ENCODE data around the gene TERT. TPM values are rescaled to one million over a fixed set of nuclear protein-coding genes. Genes with fewer than 3 reads are reported as not detected.

TERT gene
- total and polyA plus RNA-seq, 10 of the 15 experiments (the other 5 are each of a cell fraction or from before 2014, with no cell fraction given), result 0.08 to 21.5 (median 5.0) TPM

DNA sequence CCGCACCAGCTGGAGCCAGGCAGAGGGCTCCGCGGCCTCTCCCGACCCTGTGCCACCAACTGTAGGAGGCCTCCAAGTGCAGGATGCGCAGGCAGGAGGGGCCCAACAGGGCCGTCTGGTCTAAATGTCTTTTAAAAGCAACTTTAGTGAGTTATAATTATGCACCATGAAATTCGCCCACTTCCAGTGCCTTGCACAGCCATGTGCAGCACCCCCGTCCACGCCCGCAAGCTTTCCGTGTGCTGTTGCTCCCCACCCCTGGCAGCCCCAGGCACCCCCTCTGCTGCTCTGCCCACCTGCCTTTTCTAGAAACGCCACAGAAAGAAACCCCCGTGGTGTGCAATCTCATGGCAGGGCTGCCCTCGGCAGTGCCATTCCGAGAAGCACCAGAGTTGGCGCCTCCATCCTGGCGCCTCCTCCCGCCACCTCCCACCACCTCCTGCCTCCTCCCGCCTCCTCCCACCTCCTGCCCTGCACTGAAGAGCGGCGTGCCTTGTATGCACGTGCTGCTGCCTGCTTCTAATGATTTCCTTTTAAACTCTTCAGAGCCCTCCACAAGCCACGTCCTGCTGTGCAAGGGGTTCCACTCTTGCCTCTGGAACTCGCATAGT lies 77.2 kb downstream of the TERT start:
- intact Hi-C loops (cut with micrococcal nuclease; ENCODE audit: unreplicated experiment) (no loop called here), in situ Hi-C loops (cut with MboI) (no loop called here)
- H3K36me3 ChIP-seq (ENCODE audit: control insufficient read depth in 2 of 2, insufficient read depth in 2 of 2, low read length in 1 of 2), result no peaks in the 10 kb centered on the region
- H3K4me3 ChIP-seq, result no peak overlapping the region
- no peak overlapping the region for H3K9ac ChIP-seq (ENCODE audit: control insufficient read depth, insufficient read depth, low read length)
- ChIA-PET RAD21 (ENCODE audit: unreplicated experiment) (no interaction called here), POLR2A (no interaction called here), SMC1A (ENCODE audit: uncharacterized antibody, unreplicated experiment) (no interaction called here), CTCF (no interaction called here)
- DNase-seq (ENCODE audit: low read depth, low spot score) (no peak), FAIRE-seq (no peak), ATAC-seq (no peak)
- no peak overlapping the region for H3K27ac ChIP-seq (ENCODE audit: control insufficient read depth, insufficient read depth)
- no peaks in the 10 kb centered on the region for H3K79me2 ChIP-seq (ENCODE audit: control insufficient read depth, insufficient read depth, low read length)
- no peaks in the 10 kb centered on the region; a peak in 1 of 4 replicates for H3K27me3 ChIP-seq (replicated peaks in 1 of 2; ENCODE audit: control insufficient read depth in 2 of 2, insufficient read depth in 2 of 2, low read length in 1 of 2)
- BruUV-seq (replicated peaks), result no TSS peak
- no peaks in the 10 kb centered on the region for H3K4me1 ChIP-seq (ENCODE audit: control insufficient read depth, insufficient read depth, low read length)
- H2AFZ ChIP-seq (ENCODE audit: control insufficient read depth, low read depth, low read length), result no peak overlapping the region
- H3K4me2 ChIP-seq (ENCODE audit: control insufficient read depth, insufficient read depth), result no peak overlapping the region
- H3K9me3 ChIP-seq (replicated peaks; ENCODE audit: control insufficient read depth, insufficient read depth, low read length), result no peaks in the 10 kb centered on the region; the same call in 2 of the 3 replicates
- H4K20me1 ChIP-seq (ENCODE audit: control insufficient read depth, insufficient read depth), result no peaks in the 10 kb centered on the region
- 59% methylated on average over 19 of the region's 24 CpGs for WGBS (ENCODE audit: insufficient coverage, insufficient replicate concordance, low lambda C conversion rate, missing lambda C conversion rate)
- TF ChIP-seq, protein P1, sequence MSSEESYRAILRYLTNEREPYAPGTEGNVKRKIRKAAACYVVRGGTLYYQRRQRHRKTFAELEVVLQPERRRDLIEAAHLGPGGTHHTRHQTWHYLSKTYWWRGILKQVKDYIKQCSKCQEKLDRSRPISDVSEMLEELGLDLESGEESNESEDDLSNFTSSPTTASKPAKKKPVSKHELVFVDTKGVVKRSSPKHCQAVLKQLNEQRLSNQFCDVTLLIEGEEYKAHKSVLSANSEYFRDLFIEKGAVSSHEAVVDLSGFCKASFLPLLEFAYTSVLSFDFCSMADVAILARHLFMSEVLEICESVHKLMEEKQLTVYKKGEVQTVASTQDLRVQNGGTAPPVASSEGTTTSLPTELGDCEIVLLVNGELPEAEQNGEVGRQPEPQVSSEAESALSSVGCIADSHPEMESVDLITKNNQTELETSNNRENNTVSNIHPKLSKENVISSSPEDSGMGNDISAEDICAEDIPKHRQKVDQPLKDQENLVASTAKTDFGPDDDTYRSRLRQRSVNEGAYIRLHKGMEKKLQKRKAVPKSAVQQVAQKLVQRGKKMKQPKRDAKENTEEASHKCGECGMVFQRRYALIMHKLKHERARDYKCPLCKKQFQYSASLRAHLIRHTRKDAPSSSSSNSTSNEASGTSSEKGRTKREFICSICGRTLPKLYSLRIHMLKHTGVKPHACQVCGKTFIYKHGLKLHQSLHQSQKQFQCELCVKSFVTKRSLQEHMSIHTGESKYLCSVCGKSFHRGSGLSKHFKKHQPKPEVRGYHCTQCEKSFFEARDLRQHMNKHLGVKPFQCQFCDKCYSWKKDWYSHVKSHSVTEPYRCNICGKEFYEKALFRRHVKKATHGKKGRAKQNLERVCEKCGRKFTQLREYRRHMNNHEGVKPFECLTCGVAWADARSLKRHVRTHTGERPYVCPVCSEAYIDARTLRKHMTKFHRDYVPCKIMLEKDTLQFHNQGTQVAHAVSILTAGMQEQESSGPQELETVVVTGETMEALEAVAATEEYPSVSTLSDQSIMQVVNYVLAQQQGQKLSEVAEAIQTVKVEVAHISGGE (CRISPR knock-in tag; IDR thresholded peaks at IDR 0.05), result no peak
- TF ChIP-seq SMARCA5 (IDR thresholded peaks at IDR 0.05) (no peak), JUND (IDR thresholded peaks at IDR 0.05; ENCODE audit: low read depth, low read length) (no peak), SMAD5 (IDR thresholded peaks at IDR 0.05; ENCODE audit: low read depth) (no peak), SP1 (IDR thresholded peaks at IDR 0.05; ENCODE audit: low read depth, low read length) (no peak), CBX5 (IDR thresholded peaks at IDR 0.05; ENCODE audit: low read depth) (no peak), MYB (IDR thresholded peaks at IDR 0.05; ENCODE audit: borderline replicate concordance, low read depth, low read length) (no peak), GABPA (IDR thresholded peaks at IDR 0.05; ENCODE audit: low read depth) (no peak), ZNF207 (IDR thresholded peaks at IDR 0.05; ENCODE audit: borderline replicate concordance) (no peak), CREM (IDR thresholded peaks at IDR 0.05; ENCODE audit: low read depth) (no peak), TARDBP (IDR thresholded peaks at IDR 0.05; ENCODE audit: borderline replicate concordance) (no peak), HDAC2 (IDR thresholded peaks at IDR 0.05) (no peak)
- TF ChIP-seq, protein P2, sequence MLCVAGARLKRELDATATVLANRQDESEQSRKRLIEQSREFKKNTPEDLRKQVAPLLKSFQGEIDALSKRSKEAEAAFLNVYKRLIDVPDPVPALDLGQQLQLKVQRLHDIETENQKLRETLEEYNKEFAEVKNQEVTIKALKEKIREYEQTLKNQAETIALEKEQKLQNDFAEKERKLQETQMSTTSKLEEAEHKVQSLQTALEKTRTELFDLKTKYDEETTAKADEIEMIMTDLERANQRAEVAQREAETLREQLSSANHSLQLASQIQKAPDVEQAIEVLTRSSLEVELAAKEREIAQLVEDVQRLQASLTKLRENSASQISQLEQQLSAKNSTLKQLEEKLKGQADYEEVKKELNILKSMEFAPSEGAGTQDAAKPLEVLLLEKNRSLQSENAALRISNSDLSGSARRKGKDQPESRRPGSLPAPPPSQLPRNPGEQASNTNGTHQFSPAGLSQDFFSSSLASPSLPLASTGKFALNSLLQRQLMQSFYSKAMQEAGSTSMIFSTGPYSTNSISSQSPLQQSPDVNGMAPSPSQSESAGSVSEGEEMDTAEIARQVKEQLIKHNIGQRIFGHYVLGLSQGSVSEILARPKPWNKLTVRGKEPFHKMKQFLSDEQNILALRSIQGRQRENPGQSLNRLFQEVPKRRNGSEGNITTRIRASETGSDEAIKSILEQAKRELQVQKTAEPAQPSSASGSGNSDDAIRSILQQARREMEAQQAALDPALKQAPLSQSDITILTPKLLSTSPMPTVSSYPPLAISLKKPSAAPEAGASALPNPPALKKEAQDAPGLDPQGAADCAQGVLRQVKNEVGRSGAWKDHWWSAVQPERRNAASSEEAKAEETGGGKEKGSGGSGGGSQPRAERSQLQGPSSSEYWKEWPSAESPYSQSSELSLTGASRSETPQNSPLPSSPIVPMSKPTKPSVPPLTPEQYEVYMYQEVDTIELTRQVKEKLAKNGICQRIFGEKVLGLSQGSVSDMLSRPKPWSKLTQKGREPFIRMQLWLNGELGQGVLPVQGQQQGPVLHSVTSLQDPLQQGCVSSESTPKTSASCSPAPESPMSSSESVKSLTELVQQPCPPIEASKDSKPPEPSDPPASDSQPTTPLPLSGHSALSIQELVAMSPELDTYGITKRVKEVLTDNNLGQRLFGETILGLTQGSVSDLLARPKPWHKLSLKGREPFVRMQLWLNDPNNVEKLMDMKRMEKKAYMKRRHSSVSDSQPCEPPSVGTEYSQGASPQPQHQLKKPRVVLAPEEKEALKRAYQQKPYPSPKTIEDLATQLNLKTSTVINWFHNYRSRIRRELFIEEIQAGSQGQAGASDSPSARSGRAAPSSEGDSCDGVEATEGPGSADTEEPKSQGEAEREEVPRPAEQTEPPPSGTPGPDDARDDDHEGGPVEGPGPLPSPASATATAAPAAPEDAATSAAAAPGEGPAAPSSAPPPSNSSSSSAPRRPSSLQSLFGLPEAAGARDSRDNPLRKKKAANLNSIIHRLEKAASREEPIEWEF (IDR thresholded peaks at IDR 0.05; ENCODE audit: insufficient replicate concordance, low read depth, low read length), result no peak
- TF ChIP-seq, protein P3, sequence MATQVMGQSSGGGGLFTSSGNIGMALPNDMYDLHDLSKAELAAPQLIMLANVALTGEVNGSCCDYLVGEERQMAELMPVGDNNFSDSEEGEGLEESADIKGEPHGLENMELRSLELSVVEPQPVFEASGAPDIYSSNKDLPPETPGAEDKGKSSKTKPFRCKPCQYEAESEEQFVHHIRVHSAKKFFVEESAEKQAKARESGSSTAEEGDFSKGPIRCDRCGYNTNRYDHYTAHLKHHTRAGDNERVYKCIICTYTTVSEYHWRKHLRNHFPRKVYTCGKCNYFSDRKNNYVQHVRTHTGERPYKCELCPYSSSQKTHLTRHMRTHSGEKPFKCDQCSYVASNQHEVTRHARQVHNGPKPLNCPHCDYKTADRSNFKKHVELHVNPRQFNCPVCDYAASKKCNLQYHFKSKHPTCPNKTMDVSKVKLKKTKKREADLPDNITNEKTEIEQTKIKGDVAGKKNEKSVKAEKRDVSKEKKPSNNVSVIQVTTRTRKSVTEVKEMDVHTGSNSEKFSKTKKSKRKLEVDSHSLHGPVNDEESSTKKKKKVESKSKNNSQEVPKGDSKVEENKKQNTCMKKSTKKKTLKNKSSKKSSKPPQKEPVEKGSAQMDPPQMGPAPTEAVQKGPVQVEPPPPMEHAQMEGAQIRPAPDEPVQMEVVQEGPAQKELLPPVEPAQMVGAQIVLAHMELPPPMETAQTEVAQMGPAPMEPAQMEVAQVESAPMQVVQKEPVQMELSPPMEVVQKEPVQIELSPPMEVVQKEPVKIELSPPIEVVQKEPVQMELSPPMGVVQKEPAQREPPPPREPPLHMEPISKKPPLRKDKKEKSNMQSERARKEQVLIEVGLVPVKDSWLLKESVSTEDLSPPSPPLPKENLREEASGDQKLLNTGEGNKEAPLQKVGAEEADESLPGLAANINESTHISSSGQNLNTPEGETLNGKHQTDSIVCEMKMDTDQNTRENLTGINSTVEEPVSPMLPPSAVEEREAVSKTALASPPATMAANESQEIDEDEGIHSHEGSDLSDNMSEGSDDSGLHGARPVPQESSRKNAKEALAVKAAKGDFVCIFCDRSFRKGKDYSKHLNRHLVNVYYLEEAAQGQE (IDR thresholded peaks at IDR 0.05; ENCODE audit: low read depth, low read length), result no peak
